Amniotic stem cell (primary cell): ENCODE data around the gene SUCO.

ENCODE experiments used
- DNase-seq: peaks from one replicate; lab custom pipeline; 2025; lab: John Stamatoyannopoulos, UW

The SUCO gene

DNA sequence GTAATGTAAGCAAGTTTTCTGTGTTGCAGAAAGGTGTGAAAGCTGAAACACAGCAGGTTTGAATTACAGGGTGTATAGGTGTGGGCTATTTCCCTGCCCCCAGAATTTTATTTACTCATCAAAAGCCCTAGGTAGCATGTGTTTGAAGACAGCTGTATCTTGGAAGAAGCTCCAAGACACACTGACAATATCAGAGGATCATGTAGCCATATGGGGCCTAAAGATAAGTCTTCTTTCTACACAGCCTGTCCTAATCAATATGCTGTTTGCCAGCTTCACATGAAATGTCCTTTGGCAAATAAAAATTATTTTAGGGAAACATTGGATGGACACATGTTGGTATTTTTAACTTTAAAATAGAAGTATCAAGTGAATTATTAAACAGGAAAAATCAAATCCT lies 17.5 kb upstream of the SUCO start:
- no peak for DNase-seq

DNA sequence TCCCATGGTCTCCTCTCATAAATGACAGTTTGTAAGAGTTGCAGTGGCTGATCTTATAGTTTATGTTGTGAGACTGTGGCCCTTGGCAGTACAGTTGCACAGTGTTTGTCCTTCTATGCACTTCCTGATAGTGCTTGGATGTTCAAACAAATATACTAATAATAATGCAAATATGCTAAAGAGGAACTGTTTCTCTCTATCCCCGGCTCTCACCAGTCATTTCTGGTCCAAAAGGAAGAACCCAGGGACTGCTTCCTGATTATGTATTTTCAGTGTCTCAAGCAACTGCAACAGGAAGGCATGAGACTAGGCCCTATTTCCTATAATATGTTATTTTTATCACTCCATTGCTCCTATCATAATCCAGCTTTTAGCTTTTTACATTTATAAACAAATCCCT lies 17.0 kb upstream of the SUCO start:
- no peak for DNase-seq

DNA sequence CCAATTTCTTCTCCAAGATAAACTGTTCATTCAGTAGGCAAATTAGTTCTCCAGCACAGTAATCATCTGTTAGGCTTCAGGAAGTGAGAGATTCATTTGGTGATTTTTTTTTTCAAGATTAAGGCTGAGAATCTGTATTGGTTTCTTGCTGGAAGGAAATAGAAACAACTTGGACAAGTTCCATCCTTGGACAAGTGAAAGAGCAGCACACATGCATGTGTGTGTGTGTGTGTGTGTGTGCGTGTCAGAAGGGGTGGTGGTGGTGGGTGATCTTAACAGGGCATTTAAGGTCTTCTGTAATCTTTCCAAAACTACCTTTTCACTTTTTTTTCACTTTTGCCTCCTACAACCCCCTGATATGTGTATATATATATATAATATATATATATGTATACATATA lies 15.9 kb upstream of the SUCO start:
- DNase-seq: no peak

DNA sequence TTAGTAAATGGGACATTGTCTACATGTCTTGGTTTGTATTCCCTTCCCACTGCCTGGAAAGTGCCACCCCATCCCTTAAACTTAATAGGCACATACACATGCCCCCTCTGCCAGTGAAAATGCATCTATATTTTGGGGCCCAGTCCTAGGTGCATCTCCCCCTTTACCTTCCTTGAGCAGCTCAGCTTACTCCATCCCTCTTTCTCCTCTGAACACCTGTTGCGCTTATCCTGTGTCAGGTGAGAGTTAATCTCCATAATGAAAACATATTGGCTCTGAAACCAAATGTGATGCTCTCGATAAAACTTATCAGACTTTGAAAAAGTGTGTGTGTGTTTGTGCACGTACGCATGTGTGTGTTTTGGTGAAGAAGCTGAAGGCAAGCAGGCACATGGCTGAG lies 15.4 kb upstream of the SUCO start:
- no peak for DNase-seq

DNA sequence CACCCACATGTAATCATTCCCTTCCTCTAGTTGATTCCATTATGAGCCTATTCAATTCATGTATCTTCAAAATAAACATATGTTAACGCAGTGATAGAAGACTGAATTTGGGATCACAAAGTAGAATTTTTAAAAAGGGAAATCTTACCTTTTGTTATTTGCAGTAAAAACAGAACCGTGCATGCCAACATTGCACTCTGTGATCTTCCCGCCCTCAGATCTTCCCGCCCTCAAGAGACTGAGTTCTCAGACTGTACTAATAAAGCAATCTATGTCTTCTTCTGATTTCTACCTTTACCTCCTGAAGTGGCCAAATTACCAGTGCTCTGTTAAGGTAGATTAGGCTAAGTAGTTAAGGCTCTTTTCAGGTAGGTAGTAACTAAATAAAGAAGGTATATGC lies 3.6 kb upstream of the SUCO start:
- DNase-seq: no peak

DNA sequence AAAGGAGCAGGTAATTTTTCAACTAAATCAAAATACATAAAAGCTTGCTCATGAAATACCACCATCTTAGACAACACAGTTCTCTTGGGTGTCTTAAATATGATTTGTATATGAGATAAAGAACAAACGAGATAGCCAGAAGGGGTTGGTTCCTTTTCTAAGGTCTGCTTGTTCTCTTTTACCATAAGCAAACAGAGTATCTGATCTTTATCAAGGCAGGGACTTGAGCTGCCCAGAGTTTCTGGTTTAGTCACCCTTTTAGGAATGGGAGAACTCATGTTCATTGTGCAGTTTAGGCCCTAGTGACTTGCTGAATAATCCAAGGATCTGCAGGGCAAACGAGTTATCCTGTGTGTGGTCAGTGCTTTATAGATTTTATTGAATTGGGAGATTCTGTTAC lies 3.0 kb upstream of the SUCO start:
- DNase-seq: no peak

DNA sequence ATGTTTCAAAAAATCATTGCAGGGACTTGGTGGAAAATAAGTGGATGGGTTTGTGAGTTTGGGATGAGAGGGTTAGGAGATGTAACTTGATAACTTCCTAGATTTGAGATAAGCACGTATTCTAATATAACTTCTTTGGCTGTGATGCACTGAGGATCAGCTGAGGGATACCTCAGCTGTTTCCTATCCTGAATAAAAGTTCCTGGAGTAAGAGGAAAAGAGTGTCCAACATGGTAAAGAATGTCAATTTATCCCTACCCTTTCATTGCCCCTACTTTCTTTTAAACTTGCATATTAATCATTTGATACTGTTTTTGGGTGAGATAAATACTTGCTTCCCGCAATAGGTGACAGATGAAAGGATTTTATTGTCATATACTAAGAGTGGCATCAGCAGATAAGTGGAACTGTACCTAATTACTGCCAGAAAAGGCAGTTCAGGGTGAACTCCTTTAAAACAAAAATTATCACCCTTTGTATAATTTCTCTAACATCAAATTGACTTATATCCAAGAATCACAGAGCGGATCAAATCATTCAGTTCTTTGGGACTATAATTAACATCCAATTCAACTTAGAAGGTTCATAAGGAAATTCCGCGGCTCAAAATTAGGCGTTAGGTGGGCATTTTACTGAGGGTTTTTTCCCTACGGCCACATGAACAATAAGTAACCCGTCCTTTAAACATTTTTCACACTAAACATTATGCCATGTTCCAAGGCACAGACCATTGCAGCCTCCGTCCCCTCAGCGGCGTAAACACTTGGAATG lies 1.4 kb upstream of the SUCO start:
- peak; percentile 38 for DNase-seq

DNA sequence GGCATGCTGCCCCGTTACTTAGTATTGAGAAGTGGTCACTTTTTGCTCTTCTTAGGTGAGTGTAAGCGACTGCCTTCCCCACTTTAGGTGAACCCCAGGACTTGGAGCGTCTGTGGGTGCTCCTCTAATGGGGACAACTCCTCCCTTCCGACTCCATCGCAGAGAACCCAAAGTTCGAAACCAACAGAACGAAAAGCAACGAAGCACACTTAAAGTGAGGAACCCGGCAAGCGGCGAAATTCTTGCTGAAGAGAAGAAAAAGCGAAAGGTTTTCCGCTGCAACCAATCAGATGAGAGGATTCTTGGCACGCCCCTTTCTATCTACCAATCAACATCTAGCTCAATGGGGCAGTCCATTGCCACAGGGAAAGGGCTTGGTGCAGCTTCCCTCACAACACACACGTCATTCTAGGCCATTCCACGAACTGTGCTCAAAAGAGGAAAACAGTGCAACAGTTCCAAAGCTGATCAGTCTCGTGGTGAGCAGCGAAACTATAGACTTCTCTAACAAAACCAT lies 709 bp upstream of the SUCO start:
- peak; percentile 95 for DNase-seq

DNA sequence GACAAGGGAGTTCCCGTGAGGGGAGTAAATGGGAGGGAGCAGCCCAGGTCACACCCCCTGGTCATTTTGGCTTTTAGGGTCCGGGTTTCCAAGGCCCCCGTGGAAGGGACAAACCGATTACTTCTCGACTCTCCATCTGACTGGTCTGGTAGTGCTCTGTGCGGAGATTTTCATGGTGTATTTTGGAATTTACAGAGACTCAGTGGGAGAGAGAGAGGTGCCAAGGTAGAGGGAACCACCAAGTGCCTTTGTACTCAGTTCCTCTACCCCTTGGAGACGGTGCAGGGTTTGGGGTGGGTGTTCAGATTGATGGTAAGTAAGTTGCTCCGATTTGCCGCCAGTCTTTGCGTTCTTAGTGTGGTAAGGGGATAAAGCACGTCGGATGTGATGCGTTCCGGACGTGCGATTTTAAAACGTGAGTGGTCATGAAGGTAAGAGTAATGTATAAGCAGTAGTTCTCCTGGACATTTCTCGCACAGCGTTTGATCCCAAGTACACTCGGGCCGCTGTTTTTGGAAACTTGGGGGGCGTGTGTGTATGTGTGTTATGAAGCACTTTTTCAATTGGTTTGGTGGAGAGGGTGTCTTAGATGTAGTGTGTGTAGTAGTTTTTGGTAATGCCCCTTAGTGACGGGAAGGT lies 682 bp downstream of the SUCO start:
- DNase-seq: peak; percentile 33

DNA sequence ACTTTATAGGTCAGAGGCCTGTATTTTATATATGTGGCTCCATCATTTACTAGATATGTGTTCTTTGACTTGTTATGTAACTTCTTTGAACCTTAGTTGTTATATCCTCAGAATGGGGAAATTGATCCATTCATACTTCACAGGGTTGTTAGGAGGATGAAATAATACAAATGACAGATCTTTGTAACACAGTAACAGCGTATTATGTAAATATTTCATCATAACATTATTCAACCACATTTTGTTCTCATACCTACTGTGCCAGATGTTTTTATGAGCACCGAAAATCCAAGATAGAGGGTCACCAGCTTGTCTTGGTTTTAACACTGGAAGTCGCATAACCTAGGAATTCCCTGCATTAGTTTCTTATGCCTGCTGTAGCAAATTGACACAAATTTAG lies 3.3 kb downstream of the SUCO start:
- DNase-seq: no peak

DNA sequence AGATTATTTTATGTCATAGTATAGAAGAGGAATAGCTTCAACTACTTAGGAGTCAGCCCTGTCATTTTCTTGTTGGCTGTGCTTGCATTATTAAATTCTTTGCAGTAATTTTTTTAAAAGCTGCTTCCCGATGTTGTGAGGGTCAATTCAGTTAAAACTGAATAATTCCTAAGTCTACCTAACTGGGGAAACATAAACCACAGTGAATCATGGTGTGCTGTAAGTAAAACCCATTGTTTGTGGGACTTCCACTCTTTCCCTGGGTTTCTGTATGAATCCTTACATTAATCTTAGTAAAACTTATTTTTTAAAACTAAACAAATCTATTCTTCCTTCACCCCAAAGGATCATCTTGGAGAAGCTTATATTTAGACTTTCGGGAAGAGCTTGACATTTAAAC lies 4.4 kb downstream of the SUCO start:
- no peak for DNase-seq

DNA sequence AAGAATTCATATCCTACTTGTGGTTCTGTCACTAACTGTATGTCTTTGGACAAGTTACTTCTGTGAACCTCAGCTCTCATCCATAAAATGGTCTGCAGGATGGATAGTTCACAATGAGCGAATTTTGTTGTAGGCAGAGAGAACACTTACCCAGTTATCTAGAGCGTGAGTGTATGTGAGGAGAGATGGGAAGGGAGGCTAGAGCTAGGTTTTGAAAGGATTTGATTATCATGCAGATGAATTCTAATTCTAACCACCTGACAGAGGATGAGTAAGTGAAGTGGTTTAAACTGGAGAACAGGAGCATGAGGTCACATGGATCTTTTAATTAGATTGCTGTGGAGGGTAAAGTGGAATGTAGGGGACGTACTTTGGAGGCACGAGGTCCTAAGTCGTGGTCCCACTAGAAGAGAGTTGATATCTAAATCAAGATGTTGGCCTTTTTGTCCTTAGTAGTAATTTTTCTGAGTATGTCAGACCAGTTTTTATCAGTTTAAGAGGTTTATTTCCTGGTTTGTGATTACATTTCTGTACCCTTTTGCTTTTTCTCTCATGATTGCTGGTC lies 5.0 kb downstream of the SUCO start:
- DNase-seq: no peak

DNA sequence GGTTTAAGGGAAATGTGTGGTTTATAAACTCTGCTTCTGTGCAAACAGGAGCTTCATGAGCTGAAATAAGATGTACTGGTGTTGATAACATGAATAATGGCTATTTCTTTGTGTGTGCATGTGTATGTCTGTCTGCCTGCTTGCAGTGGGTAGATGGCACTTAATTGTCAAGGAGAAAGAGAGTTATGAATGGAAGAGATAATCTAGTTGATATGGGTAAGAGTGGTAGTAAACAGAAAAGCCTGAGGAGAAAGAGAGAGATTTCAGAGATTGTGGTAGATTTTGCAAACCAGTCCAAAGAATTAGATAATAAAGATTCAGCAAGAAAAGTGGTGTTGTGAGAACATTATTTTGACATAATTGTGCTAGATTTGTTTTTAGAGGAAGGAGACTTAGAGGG lies 7.7 kb downstream of the SUCO start:
- DNase-seq: no peak

DNA sequence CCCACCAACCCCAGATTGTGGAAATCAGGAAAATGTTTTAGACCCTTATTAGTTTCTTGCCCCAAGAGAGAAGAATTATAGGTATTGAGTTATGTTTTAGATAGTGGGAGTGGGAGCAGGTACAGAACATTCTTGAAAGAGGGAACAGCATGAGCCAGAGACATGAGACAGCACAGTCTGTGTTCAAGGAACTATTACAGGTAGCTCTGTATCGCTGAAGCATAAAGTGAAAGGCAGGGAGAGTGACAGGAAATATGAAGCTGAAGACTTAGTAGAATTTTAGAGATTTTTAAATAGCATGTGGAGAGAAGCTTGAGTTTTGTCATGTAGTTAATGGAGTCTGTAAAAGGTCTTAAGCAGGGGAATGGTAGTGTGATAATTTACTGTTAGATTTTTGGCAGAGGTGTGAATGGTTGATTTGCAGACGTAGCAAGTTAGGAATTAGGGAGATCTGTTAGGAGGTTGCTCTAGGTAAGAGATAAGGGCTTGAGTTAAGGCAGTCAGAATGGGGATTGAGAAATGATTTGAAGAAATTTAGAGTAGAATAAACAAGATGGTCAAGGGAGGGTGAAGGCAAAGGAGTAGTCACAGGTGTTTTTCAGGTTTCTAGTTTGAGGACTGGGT lies 11.6 kb downstream of the SUCO start:
- DNase-seq: no peak

DNA sequence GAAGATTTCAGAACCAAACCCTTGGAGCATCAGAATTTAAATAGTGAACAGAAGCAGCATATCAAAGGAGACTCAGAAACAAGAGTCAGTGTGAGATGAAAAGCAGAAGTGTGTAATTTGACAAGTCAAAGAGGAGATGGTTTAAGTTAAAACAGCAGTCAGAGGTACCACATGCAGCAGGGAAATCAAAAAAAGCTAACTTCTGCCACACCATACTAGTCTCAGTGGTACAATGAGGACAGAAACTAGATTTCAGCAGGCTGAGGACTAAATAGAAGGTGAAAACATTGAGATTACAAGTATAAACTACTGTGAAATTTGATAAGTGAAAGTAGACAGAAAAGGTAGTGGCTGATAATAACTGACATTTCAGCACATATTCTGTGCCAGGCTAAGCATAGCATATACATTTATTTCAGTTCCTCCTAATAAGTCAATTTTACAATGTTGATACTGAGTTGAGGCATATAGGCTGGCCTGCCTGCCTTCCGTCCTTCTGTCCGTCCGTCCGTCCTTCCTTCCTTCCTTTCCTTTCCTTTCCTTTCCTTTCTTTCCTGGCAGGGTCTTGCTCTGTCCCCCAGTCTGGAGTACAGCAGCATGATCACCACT lies 12.6 kb downstream of the SUCO start:
- DNase-seq: no peak

DNA sequence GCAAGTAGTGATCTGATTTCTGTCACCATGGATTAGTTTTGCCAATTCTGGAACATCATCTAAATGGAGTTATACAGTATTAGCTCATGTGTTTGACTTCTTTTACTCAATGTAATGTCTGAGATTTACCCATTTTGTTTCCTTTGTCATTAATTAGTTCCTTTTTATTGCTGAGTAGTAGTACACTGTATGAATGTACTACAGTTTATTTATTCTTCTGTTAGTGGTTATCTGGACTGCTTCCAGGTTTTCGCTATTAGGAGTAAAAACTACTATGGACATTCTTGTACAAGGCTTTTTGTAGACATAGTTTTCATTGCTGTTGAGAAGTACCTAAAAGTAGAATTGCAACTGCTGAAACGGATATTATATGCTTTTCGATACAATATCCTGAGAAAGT lies 14.1 kb downstream of the SUCO start:
- no peak for DNase-seq

DNA sequence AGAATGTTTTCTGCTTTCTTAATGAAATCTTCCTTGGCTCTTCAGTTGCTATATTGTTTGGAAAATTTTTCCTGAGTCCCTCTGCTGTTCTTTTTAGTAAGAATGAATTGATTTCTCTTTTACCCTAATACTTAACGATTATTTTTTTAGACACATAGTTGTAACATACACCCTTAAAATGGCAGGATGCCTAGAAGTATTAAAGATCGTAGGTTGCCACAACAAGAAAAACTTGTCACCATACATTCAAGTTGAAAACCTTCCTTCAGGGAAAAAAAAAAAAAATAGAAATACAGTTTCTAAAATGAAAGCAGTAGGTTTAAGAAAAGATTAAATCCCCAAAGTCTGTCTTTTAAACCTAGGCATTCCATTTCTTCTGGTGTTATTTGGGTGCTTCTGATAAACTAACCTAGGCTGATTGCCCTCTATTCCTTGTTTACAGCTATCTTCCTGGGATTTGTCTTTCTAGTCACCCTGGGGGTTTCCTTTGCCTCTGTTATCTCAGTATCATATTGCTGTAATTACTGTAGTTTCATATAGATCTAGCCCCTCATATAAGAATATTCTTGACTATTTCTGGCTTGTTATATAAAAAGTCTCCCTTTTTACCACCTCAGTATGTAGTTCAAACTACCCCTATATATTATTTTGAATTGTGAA lies 16.8 kb downstream of the SUCO start:
- DNase-seq: no peak

DNA sequence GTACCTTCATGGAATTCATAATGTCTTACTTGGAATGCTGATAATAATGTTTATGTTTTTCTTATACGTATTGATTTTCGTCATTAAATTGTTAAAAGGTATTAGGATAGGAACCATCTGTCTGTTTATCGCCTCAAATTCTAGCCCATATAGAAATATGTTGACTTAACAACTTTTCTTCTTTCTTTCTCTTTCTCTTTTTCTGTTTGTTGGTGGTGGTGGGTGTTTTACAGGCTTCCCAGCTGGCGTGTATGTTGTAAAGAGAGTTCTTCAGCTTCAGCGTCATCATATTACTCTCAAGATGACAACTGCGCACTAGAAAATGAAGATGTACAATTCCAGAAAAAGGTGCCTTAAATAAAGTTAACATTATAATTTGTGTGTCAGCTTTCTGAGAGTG lies 18.3 kb downstream of the SUCO start:
- no peak for DNase-seq

DNA sequence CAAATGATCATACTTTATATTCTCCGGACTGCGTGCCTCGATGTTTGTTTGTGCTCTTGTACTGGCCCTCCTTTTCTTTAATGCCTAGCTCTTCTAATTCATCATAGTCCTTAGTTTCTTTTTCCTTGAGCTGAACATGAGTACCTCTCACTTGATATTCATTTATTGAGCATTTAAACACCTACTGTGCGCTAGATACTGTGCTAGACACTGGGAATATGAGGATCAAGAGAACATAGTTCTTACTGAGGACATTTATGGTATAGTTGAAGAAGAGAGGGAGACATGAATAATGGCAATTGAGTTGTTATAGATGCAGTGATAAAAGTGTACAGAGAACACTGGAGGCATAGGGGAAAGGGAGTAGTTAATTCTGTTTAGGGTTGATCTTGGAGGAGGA lies 22.0 kb downstream of the SUCO start:
- DNase-seq: no peak

DNA sequence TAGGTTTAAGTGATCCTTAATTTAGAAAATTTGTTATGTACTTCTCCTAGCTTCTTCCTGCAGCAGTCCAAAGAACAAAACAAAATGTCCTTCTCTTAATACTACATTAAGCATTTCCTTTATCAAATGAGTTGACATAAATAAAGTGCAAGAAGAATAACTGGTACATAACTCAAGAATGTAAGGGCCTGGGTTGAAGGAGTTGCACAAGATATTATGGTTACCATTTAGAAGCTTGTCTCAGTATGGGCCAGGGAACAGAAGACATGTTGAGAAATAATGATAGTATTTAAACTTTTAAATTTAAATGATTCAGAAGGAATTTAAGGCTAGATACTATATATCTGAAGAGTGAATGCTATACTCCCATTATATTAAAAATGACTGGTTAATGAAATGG lies 23.5 kb downstream of the SUCO start:
- DNase-seq: no peak

DNA sequence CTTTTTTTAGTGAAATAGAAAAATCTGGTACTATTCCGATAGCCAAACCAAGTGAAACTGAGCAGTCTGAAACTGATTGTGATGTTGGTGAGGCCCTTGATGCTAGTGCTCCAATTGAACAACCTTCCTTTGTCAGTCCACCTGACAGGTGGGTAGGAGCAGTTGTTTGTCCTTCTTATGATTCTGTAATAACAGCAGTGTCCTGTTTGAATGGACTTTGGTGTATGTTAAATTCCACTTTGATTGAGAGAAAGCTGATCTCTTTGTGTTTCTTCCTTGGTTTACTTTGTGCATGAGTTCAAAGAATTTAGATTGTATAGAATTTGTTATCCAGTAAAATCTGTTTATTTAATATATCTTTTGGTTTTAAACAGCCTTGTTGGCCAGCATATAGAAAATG lies 24.3 kb downstream of the SUCO start:
- no peak for DNase-seq

DNA sequence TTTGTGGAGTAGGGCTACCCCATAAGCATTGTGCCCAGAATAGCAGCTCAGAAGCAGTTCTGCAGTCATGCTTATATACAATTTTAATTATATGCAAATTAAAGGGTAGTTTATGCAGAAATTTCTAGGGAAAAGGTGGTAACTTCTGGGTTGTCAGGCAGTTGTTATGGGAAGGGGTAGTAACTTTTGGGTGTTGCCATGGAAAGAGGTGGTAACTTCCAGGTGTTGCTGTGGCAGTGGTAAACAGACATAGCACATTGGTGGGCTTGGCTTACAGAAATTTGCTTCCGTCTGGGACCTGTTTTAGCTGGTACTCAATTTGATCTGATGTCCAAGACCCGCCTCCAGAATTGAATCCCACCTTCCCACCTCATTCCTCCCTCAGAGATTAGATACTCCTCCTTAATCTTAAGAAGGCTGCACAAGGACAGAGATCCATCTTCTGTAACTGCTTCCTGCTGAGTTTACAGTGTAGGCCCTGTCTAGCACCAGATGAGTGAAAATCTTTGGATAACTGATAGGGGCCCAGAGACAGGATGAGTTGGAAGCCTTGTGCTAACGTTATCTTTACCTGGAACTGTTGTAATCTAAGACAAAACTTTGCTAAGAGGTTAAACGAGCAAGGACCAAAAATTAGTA lies 26.7 kb downstream of the SUCO start:
- no peak for DNase-seq
